NT2/D1 (cell line): ENCODE results near the gene TNS1.

ENCODE experiments used
- SUZ12 ChIP-seq: IDR thresholded peaks from 2 replicates; pipeline ENCODE4 v1.6.1; 2011; ENCODE audit not compliant: insufficient read length, insufficient read depth; ENCODE audit errors: extremely low read depth
- YY1 ChIP-seq: IDR thresholded peaks from 2 replicates; pipeline ENCODE4 v1.6.1; 2011; ENCODE audit not compliant: insufficient read length, insufficient read depth

DNA sequence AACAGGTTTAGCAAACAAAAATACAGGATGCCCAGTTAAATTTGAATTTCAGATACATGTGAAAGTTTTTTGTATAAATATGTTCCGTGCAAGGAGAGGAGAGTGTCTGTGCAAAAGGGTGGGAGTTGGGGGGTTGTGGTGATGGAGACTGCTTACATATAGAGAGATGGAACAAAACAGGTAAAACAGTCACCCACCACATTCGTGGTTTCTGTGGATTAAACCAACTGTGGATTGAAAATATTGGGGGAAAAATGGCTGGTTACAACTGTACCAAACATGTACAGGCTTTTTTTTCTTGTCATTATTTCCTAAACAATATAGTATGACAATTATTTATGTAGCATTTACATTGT lies 245.7 kb downstream of the TNS1 start:
- TF ChIP-seq SUZ12: no peak
- no peak for TF ChIP-seq YY1
